Myocyte (in vitro differentiated cells): ENCODE results near the gene SLC6A18. TPM values are rescaled to one million over a fixed set of nuclear protein-coding genes. Genes with fewer than 3 reads are reported as not detected.

Experiments used
- DNase-seq: peaks from one replicate; pipeline ENCODE4 v3.0.0-alpha.2; 2012; ENCODE audit warnings: low read depth
- polyA plus RNA-seq: library from polyadenylated mRNA; unstranded; fragments of >200 nt; gene quantifications from one replicate; pipeline ENCODE4 v1.2.1, GENCODE V29; 2012; ENCODE audit warnings: missing spikeins
- total RNA-seq: library from RNA; depleted of rRNA; stranded (reverse); fragments of >200 nt; gene quantifications from 2 replicates; pipeline ENCODE4 v1.2.3, GENCODE V29; 2014

Gene SLC6A18, protein sequence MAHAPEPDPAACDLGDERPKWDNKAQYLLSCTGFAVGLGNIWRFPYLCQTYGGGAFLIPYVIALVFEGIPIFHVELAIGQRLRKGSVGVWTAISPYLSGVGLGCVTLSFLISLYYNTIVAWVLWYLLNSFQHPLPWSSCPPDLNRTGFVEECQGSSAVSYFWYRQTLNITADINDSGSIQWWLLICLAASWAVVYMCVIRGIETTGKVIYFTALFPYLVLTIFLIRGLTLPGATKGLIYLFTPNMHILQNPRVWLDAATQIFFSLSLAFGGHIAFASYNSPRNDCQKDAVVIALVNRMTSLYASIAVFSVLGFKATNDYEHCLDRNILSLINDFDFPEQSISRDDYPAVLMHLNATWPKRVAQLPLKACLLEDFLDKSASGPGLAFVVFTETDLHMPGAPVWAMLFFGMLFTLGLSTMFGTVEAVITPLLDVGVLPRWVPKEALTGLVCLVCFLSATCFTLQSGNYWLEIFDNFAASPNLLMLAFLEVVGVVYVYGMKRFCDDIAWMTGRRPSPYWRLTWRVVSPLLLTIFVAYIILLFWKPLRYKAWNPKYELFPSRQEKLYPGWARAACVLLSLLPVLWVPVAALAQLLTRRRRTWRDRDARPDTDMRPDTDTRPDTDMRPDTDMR
- total RNA-seq: not detected in 2 replicates
- polyA plus RNA-seq: not detected

GRCh38 chr5:1225081-1225480, at the start of gene SLC6A18:
TSS of gene SLC6A18 (plus strand) at chr5:1225381. CDS start at chr5:1225478, 97 bp downstream.
- no peak for DNase-seq

DNA sequence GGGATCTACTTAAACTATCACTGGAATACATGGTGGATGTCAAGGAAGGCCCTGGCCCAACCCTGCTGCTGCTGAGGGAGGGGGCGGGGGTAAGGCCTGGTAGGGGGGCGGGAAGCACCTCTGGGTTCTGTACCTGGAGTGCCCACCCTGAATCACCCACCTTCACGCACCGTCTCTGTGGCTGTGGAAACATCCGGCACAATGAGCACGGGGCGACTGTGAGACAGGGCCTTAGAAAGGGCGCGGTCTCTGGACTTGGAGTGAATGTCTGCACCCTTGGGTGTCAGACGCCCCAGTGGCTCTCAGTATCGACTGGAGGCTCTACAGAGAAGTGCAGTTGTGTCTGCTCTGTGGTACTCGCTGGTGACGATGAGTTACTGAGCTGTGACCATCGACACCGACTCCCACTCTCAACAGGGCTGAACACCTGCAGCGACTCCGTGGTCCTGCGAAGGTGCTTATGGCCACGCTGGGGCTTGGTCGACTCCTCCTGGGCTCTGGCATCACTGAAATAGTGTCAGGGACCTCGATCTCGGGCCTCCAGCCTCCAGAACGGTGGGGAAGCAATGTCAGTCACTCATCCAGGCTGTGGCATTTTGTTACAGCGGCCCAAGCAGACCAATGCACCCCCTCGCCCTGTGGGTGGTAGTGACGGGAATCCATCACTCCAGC, 49.2 kb upstream of the SLC6A18 start:
- DNase-seq: no peak

DNA sequence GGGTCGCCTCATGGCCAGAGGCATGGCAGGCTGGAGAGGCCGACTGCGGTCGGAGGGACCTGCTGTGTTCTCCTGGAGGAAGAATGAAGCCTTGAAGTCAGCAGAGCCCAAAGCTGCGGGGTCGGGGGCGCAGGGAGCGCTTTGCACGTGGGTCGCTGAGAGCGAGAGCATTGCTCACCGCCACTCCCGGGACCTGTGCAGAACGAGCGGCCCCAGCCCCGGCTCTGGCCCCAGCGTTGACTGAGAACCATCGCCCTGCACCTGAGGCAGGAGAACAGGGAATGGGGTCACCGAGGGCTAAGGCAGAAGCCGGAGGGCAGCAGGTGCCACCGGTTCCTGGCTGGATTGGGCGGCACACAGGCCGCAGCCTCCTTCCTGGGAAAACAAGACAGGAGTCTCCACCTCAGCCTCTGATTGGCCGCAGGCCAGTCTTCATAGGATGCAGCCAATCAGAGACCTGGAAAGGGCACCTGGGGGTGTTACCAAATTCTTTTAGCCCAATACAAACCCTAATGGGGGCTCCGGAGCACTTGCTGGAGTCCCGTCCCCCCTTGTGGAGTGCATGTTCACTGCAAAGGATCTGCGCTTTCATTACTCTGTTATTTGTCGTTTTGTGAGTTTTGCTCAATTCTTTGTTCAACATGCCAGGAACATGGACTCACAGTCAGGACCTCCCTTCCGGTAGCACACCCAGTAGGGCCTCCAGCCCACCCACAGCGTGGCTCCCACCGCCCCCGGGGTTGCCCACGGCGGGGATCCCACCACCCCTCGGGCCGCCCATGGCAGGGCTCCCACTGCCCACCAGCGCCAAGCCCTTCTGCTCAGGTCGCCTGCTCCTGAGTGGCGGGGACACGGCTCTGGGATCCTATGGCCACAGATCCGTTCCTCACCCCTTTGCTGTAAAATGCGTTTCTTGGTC, 48.4 kb upstream of the SLC6A18 start:
- DNase-seq: no peak

- DNase-seq: no peak
Observed at GRCh38 chr5:1177826-1178528, 47.2 kb upstream of the SLC6A18 start.

DNA sequence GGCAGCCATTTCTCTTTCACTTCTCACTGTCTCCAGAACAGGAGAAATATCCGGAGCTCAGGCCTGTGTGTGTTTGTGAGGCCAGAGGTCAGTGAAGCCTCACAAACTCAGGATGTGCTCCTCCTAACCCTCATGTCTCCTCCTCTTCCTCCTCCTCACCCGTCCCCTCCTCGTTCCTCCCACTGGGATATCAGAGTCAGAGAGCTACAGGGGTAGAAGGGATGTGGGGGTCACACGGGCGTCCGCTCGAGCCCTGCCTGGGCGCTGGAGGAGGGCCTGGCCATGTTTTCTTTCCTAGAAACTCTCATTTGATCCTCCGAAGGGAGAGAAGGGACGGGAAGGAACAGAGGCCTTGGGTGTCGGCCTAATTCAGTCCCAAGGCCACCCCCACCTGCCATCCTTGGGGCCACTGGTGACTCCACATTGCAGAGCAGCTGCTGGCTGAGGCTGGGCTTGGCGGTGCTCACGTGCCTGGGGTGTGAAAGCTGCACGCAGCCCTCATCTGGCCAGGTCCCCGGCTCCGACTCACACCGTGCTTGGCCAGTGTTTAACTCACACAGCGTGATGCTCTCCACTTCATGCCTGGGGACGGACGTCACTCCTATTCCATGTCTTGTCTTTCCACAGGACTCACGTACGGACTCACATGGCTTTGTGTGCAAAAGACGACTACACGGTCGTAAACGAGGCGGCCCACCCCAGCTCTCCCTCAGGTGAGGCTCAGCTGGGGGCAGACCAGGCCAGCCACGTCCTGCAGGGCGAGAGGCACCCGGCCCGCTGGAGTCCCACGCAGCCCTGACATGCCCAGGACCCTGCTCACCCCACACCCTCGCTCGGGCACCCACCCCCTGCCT, 46.4 kb upstream of the SLC6A18 start:
- no peak for DNase-seq

- DNase-seq: no peak
Observed at GRCh38 chr5:1179383-1179715, 45.8 kb upstream of the SLC6A18 start.

- no peak for DNase-seq
Observed at GRCh38 chr5:1180096-1180495, 45.1 kb upstream of the SLC6A18 start.

DNA sequence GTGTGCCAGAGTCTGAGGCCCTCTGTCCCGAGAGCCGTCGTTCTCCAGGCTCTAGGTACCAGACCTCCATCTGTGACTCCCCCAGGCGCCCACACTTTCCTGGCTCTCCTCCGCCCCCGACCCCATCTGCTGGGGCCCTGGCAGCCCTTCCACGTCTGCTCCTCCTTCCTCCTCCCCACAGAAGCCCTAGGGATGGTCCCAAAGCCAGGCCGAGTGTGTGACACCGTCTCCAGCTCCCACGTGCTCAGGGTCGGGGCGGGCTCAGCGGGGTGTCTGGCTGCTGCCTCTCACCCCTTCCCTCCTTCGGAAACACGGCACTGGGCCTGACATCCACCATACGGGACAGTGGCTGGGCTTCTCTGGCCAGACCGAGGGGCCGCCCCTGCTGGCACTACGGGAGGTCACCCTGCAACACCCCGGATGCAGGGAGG, 44.3 kb upstream of the SLC6A18 start:
- DNase-seq: no peak

DNA sequence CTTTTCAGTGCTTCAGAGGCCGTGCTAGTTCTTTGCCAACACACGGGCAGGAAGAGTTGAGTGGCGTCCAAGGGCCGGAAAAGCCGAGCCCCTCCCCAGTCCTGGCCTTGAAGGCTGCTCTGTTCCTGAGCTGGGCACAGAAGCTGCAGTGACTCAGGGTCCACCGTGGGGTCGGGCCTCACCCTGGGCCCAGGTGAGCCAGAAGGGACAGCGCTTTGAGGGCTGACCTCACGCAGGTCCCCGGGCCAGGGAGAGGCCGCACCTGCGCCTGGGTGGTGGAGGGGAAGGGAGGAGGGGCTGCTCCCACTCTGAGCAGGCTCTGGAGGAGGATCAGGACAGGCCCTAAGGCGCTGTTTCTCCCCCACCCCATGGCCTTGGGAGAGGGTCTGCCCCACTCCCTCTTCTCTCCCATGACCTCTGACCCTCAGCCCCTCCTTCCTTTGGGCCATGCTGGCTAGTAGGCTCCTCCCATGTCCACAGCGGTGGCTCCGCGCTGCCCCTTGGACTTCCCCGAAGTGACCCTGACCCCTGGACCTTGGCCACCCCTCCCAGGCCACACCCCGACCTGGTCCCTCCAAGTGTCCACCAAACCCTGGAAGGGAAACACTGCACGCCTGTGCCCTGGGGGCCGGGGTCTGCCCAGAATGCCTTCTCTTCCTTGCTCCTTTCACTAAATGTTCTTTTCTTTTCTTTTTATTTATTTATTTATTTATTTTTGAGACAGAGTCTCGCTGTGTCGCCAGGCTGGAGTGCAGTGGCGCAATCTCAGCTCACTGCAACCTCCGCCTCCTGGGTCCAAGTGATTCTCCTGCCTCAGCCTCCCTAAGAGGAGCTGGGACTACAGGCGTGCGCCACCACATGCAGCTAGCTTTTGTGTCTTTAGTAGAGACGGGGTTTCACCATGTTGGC, 43.5 kb upstream of the SLC6A18 start:
- no peak for DNase-seq

DNA sequence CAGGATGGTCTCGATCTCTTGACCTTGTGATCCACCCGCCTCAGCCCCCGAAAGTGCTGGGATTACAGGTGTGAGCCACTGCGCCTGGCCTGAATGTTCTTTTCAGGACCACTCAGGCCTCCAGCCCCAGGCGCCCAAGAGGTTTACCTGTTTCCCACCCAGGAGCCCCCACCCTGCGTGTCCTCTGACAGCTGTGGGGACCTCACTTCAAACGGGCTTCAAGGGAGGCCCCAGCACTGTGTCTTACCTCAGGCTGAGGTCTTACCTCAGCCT, 42.9 kb upstream of the SLC6A18 start:
- DNase-seq: no peak

GRCh38 chr5:1182633-1183423, 42.4 kb upstream of the SLC6A18 start:
- DNase-seq: no peak

DNA sequence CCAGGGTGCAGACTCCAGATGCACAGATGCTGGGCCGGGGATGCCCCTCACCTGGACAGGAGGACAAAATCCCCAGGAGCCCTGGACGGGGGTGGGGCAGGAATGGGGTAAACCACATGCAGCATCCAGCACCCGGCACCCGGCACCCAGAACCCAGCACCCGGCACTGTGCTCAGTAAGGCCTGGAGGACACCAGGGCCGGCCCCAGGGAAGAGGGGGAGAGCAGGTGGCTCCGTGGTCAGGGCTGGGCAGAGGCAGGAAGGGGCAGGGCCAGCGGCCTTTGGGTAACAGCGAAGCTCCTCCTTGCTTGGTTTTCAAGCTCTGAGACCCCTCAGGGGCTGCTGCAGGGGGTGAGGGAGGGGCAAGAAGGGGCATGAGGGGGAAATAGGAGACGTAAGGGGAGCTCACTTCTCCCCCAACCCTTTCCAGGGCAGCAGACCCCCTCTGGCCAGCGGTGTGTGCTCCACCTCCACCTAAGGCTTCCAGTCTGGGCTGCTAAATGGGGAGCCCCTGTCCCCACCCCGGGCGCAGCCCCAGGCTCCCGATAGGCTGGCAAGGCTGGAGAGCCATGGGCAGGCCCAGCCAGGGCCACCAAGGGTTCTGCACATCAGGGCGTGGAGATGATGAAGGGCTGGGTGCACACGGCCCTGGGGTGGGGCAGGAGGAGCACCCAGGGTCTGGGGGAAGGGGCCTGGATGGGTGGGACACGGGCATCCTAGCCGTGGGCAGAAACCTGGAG, 41.6 kb upstream of the SLC6A18 start:
- no peak for DNase-seq

- DNase-seq: no peak
Observed at GRCh38 chr5:1184163-1184470, 41.1 kb upstream of the SLC6A18 start.

GRCh38 chr5:1184481-1184880, 40.7 kb upstream of the SLC6A18 start:
- no peak for DNase-seq

GRCh38 chr5:1185038-1185627, 40.0 kb upstream of the SLC6A18 start:
- no peak for DNase-seq

DNA sequence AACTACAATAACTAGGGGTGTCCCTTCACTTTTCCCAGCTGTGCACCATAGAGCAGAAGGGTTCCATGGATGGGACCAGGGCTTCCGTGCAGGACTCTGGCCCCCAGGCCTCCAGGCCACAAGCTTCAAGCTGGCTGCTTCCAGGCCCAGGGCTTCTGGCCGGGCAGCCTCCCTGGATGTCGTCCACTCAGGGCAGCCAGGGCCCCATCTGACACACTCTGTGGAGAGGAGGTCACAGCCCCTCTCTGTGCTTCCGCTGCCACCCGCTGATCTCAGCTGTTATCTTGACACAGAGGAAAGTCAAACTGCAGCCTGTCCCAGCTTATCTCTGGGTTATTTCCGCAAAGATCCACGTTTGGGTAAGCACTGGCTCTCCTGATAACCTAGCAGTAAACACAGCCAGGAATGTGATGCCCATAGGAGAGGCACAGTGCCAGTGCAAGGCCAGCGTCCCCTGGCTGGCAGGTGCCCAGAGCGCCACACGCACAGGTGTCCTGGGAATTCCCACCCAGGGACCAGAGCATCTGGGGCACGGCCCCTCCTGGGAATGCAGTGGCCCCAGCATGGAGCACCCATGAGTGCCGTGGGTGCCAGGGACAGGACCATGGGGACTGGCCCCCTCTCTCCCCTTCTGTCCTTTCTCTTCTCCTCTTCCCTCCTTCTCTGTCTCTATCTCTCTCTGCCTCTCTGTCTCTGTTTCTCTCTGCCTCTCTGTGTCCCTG, 39.4 kb upstream of the SLC6A18 start:
- no peak for DNase-seq
